LNCaP clone FGC (cell line): ENCODE results near the gene AKT2.

Source experiments
- DNase-seq: peaks from one replicate; pipeline ENCODE4 v3.0.0-alpha.2; 2011; ENCODE audit warnings: low read depth
- H3K4me3 ChIP-seq: 2 replicates; pipeline ENCODE4 v1.5.1; 2011; ENCODE audit warnings: mild to moderate bottlenecking, low read depth, low read length, control low read depth
- TF ChIP-seq, protein P1 (sequence below): IDR thresholded peaks from 2 replicates; pipeline ENCODE4 v1.5.1; 2012; ENCODE audit warnings: mild to moderate bottlenecking; ENCODE audit not compliant: control insufficient read depth, insufficient read depth; ENCODE audit errors: extremely low read depth

The AKT2 gene

DNA sequence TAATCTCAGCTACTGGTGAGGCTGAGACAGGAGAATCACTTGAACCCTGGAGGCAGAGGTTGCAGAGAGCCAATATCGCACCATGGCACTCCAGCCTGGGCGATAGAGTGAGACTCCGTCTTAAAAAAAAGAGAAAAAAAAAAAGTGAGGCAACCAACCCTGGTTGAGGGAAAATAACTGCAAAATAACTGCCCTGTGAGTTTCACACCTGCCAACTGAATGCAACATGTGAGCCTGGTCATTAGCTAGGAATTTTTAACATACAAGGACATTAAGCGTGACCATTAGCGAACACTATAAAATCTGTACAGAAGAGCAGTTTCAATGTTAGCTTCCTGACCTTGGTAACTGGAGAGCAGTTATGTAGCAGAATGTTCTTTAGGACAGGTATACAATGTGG, 56.3 kb downstream of the AKT2 start:
- no peak overlapping the region for H3K4me3 ChIP-seq
- DNase-seq: no peak
- TF ChIP-seq, protein P1, sequence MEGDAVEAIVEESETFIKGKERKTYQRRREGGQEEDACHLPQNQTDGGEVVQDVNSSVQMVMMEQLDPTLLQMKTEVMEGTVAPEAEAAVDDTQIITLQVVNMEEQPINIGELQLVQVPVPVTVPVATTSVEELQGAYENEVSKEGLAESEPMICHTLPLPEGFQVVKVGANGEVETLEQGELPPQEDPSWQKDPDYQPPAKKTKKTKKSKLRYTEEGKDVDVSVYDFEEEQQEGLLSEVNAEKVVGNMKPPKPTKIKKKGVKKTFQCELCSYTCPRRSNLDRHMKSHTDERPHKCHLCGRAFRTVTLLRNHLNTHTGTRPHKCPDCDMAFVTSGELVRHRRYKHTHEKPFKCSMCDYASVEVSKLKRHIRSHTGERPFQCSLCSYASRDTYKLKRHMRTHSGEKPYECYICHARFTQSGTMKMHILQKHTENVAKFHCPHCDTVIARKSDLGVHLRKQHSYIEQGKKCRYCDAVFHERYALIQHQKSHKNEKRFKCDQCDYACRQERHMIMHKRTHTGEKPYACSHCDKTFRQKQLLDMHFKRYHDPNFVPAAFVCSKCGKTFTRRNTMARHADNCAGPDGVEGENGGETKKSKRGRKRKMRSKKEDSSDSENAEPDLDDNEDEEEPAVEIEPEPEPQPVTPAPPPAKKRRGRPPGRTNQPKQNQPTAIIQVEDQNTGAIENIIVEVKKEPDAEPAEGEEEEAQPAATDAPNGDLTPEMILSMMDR: no peak

DNA sequence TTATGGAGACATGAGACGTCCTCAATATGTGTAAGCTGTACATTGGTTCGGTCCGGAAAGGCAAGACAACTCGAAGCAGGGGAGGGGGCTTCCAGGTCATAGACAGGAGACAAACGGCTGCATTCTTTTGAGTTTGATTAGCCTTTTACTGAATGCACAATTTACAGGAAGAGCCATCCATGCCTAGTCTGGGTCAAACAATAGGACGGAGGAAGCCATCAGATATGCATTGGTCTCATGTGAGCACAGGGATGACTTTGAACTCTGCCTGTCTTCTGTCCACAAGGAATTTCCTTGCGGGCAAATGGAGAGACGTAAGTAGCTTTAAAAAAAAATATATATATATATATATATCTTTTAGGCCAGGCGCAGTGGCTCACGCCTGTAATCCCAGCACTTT, 56.8 kb downstream of the AKT2 start:
- TF ChIP-seq, protein P1: no peak
- H3K4me3 ChIP-seq: no peak overlapping the region
- DNase-seq: no peak

DNA sequence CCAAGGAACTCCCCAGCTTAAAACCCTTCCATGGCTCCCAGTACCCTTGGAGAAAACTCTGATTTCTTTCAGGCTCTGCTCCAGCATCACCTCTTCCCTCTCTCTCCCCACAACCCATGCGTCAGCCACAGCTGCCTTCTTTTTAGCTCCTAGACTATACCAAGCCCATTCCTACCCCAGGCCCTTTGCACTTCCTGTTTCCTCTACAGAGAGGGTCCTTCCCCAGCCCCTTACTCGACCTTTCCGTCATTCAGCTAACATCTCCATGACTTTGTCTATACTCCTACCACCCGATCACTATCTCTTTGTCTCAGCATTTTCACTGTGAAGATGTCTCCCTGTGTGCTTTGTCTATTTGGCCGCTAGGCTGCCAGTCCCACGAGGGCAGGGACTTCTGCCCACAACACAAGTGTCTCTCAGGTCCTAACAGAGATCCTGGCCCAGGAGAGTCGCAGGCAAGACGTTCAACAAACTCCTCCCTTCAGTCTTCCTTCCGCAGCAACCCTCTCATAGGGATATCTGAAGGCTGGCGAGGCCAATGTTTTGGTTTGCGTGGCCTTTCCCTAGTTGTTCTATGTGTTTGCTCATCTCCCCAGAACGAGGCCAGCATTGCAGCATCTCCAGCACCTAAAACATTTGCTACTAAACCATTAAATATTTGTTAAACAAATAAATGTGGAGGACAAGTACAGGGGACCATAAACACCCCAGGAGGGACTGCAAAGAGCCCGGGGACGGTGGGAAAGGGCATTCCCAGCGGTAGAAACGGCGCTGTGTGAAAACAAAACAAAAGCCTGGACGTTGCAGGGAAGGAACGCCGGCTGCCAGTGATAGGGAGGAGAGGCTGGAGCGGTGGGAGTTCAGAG, 59.5 kb downstream of the AKT2 start:
- TF ChIP-seq, protein P1: no peak
- peak; percentile 32 for DNase-seq
- H3K4me3 ChIP-seq: no peak overlapping the region

DNA sequence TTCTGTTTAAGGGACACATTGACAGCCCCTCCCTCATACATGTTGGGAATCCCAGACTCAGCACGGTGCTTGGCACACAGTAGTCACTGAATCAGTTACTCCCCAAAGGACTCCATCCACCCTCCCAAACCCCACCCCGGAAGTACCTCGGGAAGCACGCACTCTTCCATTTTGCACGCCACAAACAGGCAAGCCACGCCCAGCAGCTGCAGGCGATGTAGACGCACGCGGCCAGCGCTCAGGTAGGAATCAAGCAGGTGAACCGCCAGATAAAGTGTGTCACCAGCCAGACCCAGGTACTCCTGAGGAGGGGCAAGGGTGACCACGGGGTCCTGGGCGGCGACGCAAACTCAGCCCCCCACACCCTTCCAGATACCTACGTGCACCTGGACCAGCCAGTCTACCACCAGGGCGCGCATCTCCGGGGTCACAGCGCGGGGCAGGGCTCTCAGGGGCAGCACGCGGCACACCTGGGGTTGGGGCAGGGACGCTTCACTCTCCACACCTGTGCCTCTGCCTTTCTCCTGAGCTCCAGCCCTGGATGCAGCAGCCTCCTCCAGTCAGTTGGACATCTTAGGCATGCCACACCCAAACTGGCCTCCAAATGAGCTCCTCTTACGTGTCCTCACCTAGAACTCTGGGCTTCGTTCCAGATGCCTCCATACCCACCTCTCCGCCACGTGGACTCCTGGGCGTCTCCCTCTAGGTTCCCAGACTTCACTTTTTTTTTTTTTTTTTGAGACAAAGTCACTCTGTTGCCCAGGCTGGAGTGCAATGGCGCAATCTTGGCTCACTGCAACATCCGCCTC, 60.6 kb downstream of the AKT2 start:
- no peak overlapping the region for H3K4me3 ChIP-seq
- TF ChIP-seq, protein P1: no peak
- DNase-seq: no peak

DNA sequence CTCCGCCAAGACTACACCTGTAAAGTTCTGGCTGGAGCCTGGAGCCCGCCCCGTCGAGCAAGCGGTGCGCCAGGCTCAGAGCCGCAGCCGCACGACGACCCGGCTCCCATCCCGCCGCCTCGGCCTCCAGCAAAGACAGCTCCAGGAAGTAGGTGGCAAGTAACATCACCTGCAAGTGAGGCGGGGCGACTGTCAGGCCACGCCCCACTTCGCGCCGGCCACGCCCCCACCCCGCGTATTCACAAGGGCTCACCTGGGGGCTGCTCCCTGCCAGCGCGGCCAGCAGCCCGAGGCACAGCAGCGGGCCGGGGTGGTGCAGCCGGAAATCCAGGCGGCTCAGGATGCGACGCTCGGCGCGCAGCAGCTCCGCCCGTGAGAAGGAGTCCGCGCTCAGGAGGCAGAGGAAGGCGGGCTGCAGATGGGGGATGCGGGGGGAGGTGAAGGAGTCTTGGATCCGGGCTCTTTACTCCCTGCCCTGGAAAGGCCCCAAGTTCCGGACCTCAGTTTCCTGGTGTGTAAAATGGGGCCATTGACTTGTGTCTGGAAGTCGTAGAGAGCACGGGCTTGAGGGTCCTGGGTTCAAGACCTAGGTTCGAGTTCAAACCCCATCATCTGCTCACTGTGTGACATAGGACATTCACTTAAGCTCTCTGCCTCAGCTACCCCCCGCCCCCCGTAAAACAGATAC, 61.9 kb downstream of the AKT2 start:
- no peak overlapping the region for H3K4me3 ChIP-seq
- DNase-seq: no peak
- TF ChIP-seq, protein P1: no peak

DNA sequence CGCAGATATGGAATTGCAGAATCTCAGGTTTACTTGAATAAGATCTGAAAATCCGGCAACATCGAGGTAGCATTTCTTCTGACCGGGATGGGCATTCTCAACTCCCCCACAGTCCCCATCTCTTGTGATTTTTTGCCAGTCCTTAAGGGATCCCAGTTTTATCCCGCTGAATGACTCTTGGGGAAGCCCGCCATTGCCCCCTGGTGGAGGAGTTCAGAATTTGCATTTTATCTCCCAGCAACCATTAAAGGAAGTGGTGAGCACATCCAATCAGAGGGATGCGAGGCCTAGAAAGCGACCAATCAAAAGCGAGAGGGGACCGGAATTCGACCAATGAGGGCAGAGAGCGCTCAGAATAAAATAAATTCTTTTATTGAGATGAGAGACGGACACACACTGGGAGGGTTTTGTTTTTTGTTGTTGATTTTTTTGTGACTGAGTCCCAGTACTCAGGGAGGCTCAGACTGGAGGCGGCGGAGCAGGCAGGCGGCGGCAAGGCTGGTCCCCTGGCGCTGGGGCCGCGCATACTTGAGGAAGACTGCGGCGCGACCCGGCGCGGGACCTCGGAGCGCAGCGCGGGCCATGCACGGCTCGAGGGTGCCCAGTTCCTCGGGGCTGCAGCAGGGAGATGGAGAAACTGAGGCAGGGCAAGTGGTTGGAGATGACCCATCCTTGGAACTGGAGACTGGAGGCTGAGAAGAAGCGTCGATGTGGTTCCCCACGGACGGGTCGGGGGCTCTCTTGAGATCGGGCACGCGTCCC, 63.1 kb downstream of the AKT2 start:
- peak; percentile 82 for DNase-seq
- TF ChIP-seq, protein P1: peak; percentile 74
- no peak overlapping the region for H3K4me3 ChIP-seq
